ENCODE measurements around the gene KCNQ4.

The KCNQ4 gene

DNA sequence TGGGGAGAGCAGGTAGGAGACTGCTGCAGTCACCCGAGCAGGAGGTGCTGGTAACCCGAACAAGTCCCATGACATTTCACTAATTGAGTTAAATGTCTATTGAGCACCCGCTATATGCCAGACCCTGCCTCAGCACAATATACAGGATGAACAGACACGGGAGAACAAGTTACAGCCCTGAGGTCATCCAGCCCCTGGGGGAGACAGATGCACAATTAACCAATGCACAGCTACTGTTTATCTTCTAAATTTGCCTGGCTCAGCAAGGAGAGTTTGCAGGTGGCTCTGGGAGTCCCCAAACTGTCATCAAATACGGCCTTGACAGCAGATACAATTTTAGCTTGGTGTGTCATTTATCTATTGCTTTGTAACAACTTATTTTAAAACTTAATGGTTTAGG is 60.5 kb downstream of the KCNQ4 start:
- DNase-seq: no peak

DNA sequence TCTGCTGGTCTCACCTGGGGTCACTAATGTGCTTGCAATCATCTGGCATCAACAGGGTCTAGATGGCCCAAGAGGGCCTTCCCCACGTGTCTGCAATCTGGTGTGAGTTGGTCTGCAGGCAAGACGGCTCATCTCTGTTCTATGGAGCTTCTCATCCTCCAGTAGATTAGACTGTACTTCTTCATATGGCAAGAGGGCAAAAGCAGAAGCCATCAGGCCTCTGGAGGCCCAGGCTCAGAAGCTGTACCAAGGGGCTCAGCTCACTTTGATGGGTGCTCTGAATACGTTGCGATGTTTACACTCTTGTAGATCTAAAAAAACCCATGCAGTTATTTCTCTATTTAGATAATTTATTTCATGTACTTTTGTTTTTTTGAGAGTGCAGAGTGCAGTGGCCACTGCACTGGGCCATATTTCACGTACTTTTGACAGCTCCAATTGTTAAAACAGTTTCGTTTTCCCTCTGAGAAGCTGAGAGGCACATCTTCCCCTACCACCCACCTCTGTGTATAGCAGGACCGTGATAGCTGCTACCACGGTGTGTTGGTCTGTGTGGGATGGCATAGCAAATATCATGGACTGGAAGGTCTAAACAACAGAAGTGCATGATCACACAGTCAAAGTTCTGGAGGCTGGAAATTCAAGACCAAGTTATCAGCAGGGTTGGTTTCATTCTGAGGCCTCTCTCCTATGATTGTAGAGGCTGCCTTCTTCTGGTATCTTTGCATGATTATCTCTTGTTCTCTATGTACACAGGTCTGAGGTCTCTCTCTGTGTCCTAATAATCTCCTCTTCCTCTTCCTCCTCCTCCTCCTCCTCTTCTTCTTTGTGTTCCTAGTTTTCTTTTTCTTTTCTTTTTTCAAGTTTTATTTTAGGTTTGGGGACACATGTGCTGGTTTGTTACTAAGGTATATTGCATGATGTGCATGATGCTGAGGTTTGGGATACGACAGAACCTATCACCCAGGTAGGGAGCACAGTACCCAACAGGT is 61.6 kb downstream of the KCNQ4 start:
- DNase-seq: no peak

DNA sequence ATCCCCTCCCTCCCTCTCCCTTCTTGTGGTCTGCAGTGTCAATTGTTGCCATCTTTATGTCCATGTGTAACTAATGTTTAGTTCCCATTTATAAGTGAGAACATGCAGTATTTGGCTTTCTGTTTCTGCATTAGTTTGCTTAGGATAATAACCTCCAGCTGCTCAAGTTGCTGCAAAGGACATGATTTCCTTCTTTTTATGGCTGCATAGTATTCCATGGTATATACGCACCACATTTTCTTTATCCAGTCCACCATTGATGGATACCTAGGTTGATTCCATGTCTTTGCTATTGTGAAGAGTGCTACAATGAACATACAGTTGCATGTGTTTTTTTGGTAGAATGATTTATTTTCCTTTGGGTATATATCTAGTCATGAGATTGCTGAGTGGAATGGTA is 62.3 kb downstream of the KCNQ4 start:
- no peak for DNase-seq

DNA sequence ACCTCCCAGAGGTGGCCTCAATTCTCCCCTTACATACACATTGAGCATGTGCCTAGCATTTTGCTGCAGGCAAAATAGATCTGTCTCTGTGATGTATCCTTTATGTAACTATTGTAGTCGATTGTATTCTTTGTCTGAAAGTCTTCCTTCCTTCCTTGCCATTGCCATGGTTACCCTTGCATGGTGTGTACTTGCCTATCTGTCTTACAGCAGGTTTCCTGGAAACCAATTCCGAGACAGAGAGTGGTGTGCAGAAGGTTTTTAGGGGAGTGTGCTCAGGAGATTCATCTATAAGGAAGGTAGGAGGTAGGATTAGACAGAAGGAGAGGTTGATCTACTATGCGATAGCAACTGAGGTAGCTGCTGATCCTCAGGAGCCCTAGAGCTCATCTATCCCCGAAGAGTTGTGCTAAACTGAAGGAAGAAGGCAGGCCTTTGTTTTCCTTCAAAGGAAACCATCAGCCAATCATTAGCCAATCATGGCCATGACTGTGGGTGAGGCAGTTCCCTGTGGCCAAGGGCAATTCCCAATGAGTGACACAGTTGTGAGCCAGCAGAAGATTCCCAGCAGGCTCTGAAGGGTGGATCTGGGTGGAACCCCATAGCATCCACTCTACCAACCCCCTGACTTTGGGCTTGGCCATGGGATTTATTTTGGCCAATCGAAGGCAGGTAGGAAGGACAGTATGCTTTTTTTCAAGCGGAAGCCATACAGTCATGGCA is 63.6 kb downstream of the KCNQ4 start:
- no peak for DNase-seq

- DNase-seq: peak; percentile 37
Measured at GRCh38 chr1:40848530-40849189, 65.1 kb downstream of the KCNQ4 start.

- peak; percentile 22 for DNase-seq
Measured at GRCh38 chr1:40849801-40850592, 66.4 kb downstream of the KCNQ4 start.

DNA sequence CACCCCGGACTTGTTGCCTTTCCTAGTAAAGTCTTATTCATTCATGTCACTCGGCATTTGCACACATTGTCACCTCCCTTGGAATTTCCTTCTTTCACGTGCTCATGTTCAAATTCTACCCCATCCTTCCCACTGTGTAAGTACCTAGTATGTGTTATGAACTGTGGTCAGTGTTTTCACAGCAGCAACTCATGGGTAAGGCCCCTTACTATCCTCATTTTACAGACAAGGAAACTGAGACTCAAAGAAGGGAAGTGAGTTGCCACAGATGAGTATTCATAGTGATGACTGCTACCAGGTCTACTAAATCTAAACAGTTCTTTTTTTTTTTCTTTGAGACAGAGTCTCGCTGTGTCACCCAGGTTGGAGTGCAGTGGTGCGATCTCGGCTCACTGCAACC is 68.1 kb downstream of the KCNQ4 start:
- DNase-seq: no peak

- no peak for DNase-seq
Measured at GRCh38 chr1:40853113-40853884, 69.7 kb downstream of the KCNQ4 start.

DNA sequence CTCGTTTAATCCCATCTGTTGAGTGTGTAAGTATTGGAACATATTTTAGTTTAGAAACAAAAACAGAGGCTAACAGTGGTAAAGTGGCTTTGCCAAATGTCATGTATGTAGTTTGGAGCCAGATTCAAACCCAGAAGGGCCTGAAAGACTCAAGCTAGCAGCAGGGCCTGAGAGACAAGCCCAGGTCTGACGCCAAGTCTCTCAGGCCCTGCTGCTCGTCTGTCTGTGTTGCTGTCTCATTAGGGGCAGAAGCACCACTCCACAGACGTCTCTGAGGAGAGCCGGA is 70.2 kb downstream of the KCNQ4 start:
- no peak for DNase-seq

- no peak for DNase-seq
Measured at GRCh38 chr1:40855513-40855912, 71.9 kb downstream of the KCNQ4 start.

GRCh38 chr1:40856116-40856515 is 72.5 kb downstream of the KCNQ4 start:
- DNase-seq: no peak

- DNase-seq: no peak
Measured at GRCh38 chr1:40856656-40857302, 73.2 kb downstream of the KCNQ4 start.

- DNase-seq: no peak
Measured at GRCh38 chr1:40857737-40858136, 74.2 kb downstream of the KCNQ4 start.

GRCh38 chr1:40858856-40859416 is 75.3 kb downstream of the KCNQ4 start:
- no peak for DNase-seq

- no peak for DNase-seq
Measured at GRCh38 chr1:40860706-40861223, 77.2 kb downstream of the KCNQ4 start.

- no peak for DNase-seq
Measured at GRCh38 chr1:40861224-40862003, 77.8 kb downstream of the KCNQ4 start.

DNA sequence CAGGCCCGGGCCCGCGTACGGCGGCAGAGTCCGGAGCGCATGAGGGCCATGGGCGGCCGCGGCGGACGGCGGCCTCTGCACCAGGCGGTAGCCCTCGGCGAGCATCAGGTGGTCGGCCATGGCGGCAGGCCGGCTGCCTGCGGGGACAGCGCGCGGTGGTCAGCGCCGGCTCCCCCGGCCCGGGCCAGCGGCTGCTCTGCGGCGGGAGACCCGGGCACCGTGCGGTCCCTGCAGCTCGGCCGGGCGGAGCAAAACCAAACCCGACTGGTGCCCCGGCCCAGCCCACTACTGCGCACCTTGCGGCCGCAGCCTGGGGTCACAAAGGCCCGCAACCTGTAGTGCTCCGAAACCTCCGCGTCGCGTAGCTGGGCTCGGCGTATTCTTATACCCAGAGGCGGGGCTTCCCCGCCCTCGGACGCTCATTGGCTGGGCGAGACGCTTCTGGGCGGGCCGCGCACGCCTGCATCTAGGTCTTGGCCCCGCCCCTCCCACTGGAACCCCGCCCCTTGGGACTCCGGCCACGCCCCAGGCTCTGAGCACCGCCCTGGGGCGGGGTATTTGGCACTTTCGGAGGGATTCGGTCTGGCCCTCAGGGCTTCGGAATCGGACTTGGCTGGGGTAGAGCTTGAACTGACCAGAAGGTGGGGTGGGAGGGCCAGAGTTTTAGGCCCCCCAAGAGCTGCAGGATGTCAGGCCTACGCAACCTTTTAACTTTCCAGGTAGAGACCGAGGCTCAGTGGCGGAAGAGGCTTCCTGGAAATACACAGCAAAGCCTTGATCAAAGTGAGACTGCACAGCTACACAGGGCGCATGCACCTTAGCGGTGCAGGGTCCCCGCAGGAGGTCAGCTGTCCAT is 78.6 kb downstream of the KCNQ4 start, which contains the start of gene CITED4:
Gene CITED4, minus strand, starts transcription at position 356 of the 856 bp plus-strand sequence. Its CDS starts 236 bp downstream, at position 120.
- peak; percentile 80 for DNase-seq

GRCh38 chr1:40868051-40868723 is 84.6 kb downstream of the KCNQ4 start:
- no peak for DNase-seq
